ENCODE measurements around the gene NDP.

NDP gene

GRCh38 chrX:43974100-43974475, 898 bp upstream of the NDP start:
- no peak overlapping the region for H3K9ac ChIP-seq

GRCh38 chrX:43971966-43972961, 926 bp downstream of the NDP start:
- peak overlapping the region; percentile 61 for H3K4me2 ChIP-seq (ENCODE audit: low read length)
- no peaks in the 10 kb centered on the region for H3K79me2 ChIP-seq
- no peaks in the 10 kb centered on the region for H3K27me3 ChIP-seq (ENCODE audit: control insufficient read depth, insufficient read depth, low read length)
- peak overlapping the region; percentile 37 for H3K4me3 ChIP-seq (ENCODE audit: low read depth, low read length)
- no peak overlapping the region for H3K9ac ChIP-seq
- H3K36me3 ChIP-seq (ENCODE audit: control insufficient read depth, insufficient read depth, low read length) = no peaks in the 10 kb centered on the region
- H2AFZ ChIP-seq = peak overlapping the region; percentile 60
- no peaks in the 10 kb centered on the region for H3K4me1 ChIP-seq
- H3K27ac ChIP-seq = no peak overlapping the region
- H3K9me3 ChIP-seq (ENCODE audit: control insufficient read depth, low read length) = no peaks in the 10 kb centered on the region
- TF ChIP-seq CTCF (IDR thresholded peaks at IDR 0.05) = no peak

More at GRCh38 chrX:43974100-43974475, 898 bp upstream of the NDP start:
- Histone ChIP-seq H2AFZ (no peak overlapping the region), H3K79me2 (no peaks in the 10 kb centered on the region), H3K27me3 (ENCODE audit: control insufficient read depth, insufficient read depth, low read length) (no peaks in the 10 kb centered on the region), H3K9me3 (ENCODE audit: control insufficient read depth, low read length) (no peaks in the 10 kb centered on the region), H3K4me1 (no peaks in the 10 kb centered on the region), H3K36me3 (ENCODE audit: control insufficient read depth, insufficient read depth, low read length) (no peaks in the 10 kb centered on the region), H3K27ac (no peak overlapping the region), H3K4me3 (ENCODE audit: low read depth, low read length) (no peak overlapping the region), H3K4me2 (ENCODE audit: low read length) (no peak overlapping the region)
- no peak for TF ChIP-seq CTCF (IDR thresholded peaks at IDR 0.05)

- Histone ChIP-seq H2AFZ (no peak overlapping the region), H3K36me3 (ENCODE audit: control insufficient read depth, insufficient read depth, low read length) (no peaks in the 10 kb centered on the region), H3K9ac (no peak overlapping the region), H3K9me3 (ENCODE audit: control insufficient read depth, low read length) (no peaks in the 10 kb centered on the region), H3K4me3 (ENCODE audit: low read depth, low read length) (no peak overlapping the region), H3K27ac (no peak overlapping the region), H3K79me2 (no peaks in the 10 kb centered on the region), H3K4me2 (ENCODE audit: low read length) (no peak overlapping the region), H3K4me1 (no peaks in the 10 kb centered on the region), H3K27me3 (ENCODE audit: control insufficient read depth, insufficient read depth, low read length) (no peaks in the 10 kb centered on the region)
- TF ChIP-seq CTCF (IDR thresholded peaks at IDR 0.05) = no peak
Measured at GRCh38 chrX:43970528-43970927, 2.7 kb downstream of the NDP start.

- TF ChIP-seq CTCF (IDR thresholded peaks at IDR 0.05) = no peak
- H3K4me2 ChIP-seq (ENCODE audit: low read length) = no peak overlapping the region
- no peaks in the 10 kb centered on the region for H3K79me2 ChIP-seq
- no peaks in the 10 kb centered on the region for H3K27me3 ChIP-seq (ENCODE audit: control insufficient read depth, insufficient read depth, low read length)
- H3K4me3 ChIP-seq (ENCODE audit: low read depth, low read length) = no peak overlapping the region
- H3K4me1 ChIP-seq = no peaks in the 10 kb centered on the region
- H2AFZ ChIP-seq = no peak overlapping the region
- no peaks in the 10 kb centered on the region for H3K36me3 ChIP-seq (ENCODE audit: control insufficient read depth, insufficient read depth, low read length)
- H3K27ac ChIP-seq = no peak overlapping the region
- H3K9ac ChIP-seq = no peak overlapping the region
- no peaks in the 10 kb centered on the region for H3K9me3 ChIP-seq (ENCODE audit: control insufficient read depth, low read length)
Measured at GRCh38 chrX:43969504-43970501, 3.4 kb downstream of the NDP start.
